VCaP (cell line): Measurements from ENCODE around the gene TSC1.

ENCODE experiments used
- H3K27ac ChIP-seq: fragments of 450-650 bp; 2 replicates; pipeline ENCODE4 v1.5.1; 2017
- CTCF ChIP-seq: fragments of 450-650 bp; conservative IDR thresholded peaks from 2 replicates; pipeline ENCODE4 v1.5.1; 2017; ENCODE audit warnings: mild to moderate bottlenecking, moderate library complexity

The TSC1 gene

GRCh38 chr9:132983491-132984201 lies 39.2 kb upstream of the TSC1 start:
- TF ChIP-seq CTCF: no peak
- H3K27ac ChIP-seq: no peak overlapping the region

GRCh38 chr9:132982458-132982857 lies 38.0 kb upstream of the TSC1 start:
- H3K27ac ChIP-seq: no peak overlapping the region
- TF ChIP-seq CTCF: no peak

- H3K27ac ChIP-seq: no peak overlapping the region
- no peak for TF ChIP-seq CTCF
These were observed 35.7 kb upstream of the TSC1 start for GRCh38 chr9:132980157-132980556.

GRCh38 chr9:132978451-132979131 lies 34.2 kb upstream of the TSC1 start, which contains the start of gene GFI1B:
GFI1B (plus strand) TSS chr9:132978694; CDS start chr9:132986679, 7,985 bp downstream.
- no peak within 1 kb of the TSS for H3K27ac ChIP-seq
- no peak for TF ChIP-seq CTCF

- H3K27ac ChIP-seq: no peak overlapping the region
- TF ChIP-seq CTCF: no peak
These were observed 33.7 kb upstream of the TSC1 start for GRCh38 chr9:132978112-132978450.

GRCh38 chr9:132976571-132976970 lies 32.2 kb upstream of the TSC1 start:
- no peak overlapping the region for H3K27ac ChIP-seq
- no peak for TF ChIP-seq CTCF

- no peak for TF ChIP-seq CTCF
- no peak overlapping the region for H3K27ac ChIP-seq
These were observed 31.5 kb upstream of the TSC1 start for GRCh38 chr9:132975961-132976360.
